GM10266 (cell line): Measurements from ENCODE around the gene GJB4.

ENCODE experiments used
- DNase-seq: peaks from one replicate; pipeline ENCODE4 v3.0.0; 2012; ENCODE audit errors: extremely low spot score
- CTCF ChIP-seq: IDR thresholded peaks from 2 replicates; pipeline ENCODE4 v1.5.1; 2012; ENCODE audit warnings: mild to moderate bottlenecking, low read depth; ENCODE audit not compliant: control insufficient read depth, insufficient read depth; ENCODE audit errors: missing control alignments

Gene GJB4

DNA sequence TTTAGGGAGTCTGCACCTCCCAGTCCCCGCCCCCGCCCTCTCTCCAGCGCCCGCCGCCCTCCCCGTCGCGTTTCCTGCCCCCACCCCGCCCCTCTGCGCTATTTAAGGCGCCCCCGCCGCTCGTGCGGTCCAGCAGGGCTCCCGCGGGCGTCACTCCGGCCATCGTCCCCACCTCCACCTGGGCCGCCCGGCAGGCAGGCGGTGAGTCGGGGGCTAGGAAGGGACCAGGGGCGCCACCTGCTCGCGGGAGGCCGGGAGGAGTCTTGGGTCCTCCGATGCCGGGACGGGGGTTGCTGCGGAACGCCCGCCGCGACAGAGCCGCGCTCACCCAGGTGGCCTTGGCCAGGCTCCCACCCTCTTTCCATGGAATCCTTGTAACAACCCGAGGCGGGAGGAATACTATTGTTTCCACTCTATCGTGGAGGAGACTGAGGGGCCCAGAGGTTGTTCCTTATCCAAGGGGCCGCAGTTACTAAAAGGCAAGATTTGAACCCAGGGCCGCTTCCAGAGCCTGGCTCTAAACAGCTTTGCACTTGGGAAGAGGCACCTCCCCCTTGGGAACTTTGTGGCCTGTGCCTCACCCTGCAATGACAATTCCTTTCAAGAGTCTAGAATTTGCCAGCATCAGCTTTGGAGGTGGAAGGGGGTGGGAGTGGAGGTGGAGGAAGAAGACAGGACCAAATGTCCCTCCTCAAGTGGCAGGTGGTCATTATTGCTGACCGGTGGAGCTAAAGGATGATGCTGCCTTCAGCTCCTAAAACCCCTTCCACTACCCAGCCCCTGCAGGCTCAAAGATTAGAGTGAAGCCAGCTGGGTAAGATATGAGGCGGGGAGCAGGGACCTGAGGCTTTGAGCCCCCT, 33.6 kb downstream of the GJB4 start, which contains the start of gene GJA4:
GJA4 (plus strand) TSS at position 132 of the 860 bp plus-strand sequence. CDS start 1,215 bp downstream, outside the sequence.
- DNase-seq = no peak
- no peak for TF ChIP-seq CTCF

GRCh38 chr1:34794001-34794789, 34.7 kb downstream of the GJB4 start:
- TF ChIP-seq CTCF = no peak
- DNase-seq = no peak

DNA sequence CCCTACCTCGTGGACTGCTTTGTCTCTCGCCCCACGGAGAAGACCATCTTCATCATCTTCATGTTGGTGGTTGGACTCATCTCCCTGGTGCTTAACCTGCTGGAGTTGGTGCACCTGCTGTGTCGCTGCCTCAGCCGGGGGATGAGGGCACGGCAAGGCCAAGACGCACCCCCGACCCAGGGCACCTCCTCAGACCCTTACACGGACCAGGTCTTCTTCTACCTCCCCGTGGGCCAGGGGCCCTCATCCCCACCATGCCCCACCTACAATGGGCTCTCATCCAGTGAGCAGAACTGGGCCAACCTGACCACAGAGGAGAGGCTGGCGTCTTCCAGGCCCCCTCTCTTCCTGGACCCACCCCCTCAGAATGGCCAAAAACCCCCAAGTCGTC, 35.2 kb downstream of the GJB4 start:
- no peak for TF ChIP-seq CTCF
- no peak for DNase-seq

DNA sequence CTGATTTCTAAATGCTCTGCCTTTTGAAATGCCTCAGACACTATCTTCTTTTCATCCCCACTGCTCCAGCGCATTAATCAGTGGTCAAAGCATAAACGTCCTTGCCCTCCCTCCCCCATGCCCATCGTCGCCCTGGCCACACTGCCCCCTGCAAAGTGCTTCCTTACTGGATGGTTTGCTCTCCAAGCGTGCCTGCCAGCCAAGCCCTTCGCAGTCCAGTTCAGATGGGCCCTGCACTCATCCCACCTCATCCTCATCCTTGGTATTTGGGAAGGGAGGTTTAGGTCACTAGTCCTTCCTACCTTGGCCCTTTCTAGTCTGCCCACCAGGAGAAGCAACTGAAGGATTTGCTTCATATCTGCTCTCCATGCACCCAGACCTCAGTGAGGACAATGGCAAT, 36.4 kb downstream of the GJB4 start:
- no peak for DNase-seq
- TF ChIP-seq CTCF = no peak

DNA sequence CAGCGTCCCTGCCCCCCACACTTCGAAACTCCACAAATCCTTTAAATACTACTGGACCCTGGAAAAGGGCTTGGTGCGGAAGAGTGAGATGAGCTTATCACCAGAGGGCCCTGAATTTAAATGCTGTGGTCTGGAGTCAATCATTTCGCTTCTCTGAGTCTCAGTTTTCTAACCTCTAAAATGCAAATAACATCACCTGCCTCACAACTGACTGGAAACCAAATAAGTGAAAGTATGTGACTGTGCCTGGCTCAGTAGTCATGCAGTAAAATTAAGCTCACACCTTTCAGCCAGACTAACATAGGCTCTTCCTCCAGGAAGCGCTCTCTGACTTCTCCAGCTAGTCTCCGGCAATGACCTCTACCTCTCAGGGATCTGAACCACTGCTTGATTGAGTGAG, 37.5 kb downstream of the GJB4 start:
- no peak for DNase-seq
- TF ChIP-seq CTCF = no peak

DNA sequence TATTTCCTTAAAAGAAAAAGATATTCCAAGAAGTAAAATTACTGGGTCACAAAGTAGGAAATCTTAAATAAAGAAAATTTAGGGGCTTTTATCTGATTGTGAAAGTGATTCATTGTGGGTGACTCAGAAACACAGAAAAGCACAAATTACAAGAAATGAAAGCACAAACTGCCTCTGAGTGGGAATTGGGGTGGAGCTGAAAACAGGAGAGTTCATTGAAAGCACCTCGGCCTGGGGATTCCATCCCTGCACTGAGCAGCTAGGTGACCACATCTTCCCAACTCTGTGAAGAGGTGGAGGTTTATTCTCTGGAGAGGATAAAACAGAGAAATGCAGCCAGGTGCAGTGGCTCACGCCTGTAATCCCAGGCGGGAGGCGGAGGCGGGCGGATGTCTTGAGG, 40.7 kb downstream of the GJB4 start:
- no peak for DNase-seq
- no peak for TF ChIP-seq CTCF

GRCh38 chr1:34803770-34804169, 44.2 kb downstream of the GJB4 start:
- TF ChIP-seq CTCF = no peak
- DNase-seq = no peak
